ENCODE results near the gene ZNF217.
"Not testable (repeated sequence)": the region's sequence is repeated elsewhere in the genome, so short reads cannot be mapped to it uniquely, and the experiment has no call there.

ZNF217 gene

DNA sequence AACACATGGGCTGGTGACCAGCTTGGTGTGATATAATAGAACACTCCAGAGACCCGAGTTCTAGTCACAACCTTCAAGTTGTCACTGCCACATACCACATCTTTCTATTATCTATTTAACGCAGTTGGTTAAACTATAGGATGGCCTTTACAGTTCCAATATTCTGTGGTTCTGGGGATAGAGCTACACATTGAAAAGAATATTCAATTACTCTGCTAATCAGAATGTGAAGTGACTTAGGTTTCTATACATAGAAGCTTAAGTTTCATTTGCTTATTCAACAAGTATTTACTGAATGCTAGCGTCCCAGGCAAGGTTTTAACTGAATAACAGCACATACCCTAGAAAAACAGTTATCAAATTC lies 9.1 kb downstream of the ZNF217 start:
- not testable (repeated sequence) for DNase-seq (ENCODE audit: low read depth in 4 of 4, low spot score in 1 of 4)

- not testable (repeated sequence) for DNase-seq (ENCODE audit: low read depth in 4 of 4, low spot score in 1 of 4)
These were observed 9.7 kb downstream of the ZNF217 start for GRCh38 chr20:53583660-53584549.

DNA sequence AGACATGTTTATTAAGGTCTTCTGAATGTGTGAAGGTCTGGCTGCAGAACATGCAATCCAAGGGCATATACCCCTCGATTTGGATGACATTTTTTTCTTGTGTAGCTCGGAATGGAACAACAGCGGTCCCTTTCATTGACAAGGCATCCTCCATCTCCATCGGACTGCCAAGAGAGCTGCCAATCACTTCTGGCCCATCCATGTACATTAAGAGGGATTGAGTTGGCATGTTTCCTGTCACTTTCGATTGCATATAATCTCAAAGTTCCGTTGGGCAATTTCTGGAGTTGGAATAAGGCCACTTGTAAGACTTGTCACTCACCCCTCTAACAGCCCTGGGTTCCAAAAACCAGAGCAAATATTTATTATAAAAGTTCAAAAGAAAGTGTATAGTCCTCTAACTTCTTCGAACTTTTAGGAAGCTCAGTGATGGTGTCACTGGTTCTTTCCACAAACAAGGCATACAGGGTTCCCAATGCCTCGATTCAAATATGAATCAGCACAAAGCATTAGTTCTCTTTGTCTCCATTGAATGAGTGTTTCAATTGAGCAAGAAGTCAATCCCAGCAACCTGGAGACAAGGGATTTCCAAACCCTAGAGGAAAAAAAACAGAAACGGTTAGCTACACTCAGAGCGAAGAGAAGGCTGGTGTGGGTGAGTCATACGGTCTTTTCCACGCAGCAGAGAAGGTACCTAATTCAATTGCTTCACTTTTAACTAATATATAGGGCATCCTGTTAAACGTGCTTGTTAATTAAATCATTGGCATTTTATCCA lies 10.9 kb downstream of the ZNF217 start:
- no peak for DNase-seq (ENCODE audit: low read depth in 4 of 4, low spot score in 1 of 4)

GRCh38 chr20:53582251-53582570 lies 11.4 kb downstream of the ZNF217 start:
- no peak for DNase-seq (ENCODE audit: low read depth in 4 of 4, low spot score in 1 of 4)

DNA sequence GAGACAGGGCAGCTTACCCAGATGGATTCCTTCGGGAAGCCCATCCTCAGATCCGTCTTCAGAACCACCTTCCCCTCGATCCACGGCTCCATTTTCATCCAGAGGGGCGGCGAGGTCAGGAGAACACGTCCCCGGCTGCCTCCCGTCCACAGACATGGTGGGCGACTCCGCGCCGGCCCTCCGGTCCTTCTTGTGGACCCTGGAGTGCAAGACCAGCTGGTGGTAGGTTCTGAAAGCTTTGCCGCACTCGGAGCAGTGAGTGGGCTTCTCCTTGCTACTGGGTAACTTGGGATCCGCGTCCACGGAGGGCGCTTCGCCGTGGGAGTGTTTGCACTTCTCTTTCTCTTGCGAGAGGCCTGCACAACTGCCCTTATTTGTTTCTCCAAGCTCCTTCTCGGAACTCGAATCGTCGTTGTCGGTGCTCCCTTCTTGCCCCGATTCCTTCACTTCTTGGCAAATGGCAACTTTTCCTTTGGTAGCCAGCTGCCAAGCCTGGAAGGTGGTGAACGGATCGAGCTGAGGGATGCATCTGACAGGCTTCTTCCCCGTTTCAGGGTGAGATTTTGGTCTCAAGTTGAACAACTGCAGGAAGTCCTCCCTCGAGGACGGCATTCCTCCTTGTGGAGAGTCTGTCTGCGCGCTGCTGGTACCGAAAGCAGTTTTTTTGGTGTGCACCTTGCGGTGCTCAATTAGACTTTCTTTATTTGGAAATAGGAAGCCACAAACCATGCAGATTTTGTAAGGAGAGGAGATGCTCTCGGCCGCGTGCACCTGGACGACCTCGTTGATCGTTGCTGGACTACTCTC lies 12.0 kb downstream of the ZNF217 start:
- no peak for DNase-seq (ENCODE audit: low read depth in 4 of 4, low spot score in 1 of 4)

DNA sequence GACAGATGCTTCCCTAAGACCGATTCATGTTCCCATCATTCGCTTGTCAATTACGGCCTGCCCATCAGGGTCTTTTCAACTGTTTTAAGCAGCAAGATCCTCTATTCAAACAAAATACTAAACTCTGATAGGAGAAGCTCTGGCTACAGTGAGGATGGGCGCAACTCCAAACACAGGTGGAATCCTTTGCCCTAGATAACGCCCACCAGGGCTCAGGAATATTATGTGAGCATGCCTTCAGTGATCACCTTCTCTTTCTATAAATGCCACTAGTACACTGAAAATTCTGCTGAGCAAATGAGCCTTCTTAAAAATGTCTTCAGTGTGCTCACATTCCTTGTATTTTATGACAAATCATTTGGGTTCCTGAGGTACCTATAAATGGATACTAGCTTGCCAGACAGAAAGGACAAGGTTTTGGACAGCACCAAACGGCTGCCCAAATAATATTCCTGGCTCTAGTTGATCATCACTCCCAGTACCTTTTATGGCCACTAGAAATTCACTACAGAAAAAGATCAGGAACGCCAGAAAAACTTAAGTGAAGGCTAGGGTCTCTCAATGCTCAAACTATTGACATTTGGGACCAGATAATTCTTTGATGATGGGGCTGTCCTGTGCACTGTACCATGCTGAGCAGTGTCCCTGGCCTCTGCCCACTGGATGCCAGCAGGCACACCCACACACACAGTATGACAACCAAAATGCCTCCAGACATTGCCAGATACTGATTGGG lies 13.1 kb downstream of the ZNF217 start:
- DNase-seq (ENCODE audit: low read depth in 4 of 4, low spot score in 1 of 4), result no peak

DNA sequence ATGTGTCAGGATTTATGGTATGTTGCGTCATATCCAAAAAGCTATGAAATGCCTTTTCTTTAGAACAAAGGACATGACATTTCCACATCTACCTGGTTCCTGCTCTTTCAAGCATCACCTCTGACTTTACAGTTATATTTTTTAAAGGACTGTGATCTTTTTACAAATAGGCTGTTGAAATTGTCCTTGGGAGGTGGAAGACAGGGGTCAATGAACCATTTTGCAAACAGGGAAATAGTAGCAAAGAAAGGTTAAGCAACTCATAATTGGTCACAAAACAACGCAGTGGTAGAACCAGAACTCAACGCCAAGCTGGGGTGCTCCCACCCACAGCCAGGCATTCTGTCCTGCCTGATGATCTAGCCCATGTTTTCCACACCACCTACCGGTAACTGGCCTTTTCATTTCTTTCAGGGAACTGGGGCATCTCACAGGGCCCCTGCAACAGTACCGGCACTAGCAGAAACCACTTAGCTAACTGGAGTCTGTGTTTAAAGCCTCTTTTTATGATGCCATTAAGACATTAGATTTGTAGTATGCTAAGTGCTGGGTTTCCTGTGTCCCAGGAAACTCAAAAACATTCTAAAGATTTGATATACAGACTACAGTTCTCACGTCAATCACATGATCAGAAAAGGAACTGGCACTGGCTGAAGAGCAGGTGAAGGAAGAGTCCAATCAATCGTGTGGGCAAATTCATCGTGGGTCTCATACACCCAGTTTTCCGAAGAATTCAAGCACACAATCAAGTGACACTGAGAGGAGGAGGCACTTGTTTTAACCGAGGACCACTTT lies 13.9 kb downstream of the ZNF217 start:
- no peak for DNase-seq (ENCODE audit: low read depth in 4 of 4, low spot score in 1 of 4)

DNA sequence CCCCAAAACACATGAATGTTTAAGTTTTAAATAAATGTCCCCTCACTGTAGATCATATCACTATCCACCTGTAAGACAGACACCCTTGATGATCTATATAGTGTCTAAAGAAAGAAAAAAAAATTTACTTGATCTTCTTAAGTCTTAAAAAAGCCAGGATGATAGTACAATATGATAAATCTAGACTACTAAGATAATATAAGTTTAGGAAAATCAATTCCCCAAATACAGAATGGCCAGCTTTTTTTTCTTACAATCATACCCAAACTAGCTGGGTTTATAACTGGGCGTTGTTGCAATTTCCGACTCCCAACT lies 14.4 kb downstream of the ZNF217 start:
- no peak for DNase-seq (ENCODE audit: low read depth in 4 of 4, low spot score in 1 of 4)

GRCh38 chr20:53578492-53579222 lies 15.0 kb downstream of the ZNF217 start:
- peak in 1 of 4 experiments; percentile 63 for DNase-seq (ENCODE audit: low read depth in 4 of 4, low spot score in 1 of 4)

- no peak for DNase-seq (ENCODE audit: low read depth in 4 of 4, low spot score in 1 of 4)
These were observed 16.9 kb downstream of the ZNF217 start for GRCh38 chr20:53576586-53577318.

DNA sequence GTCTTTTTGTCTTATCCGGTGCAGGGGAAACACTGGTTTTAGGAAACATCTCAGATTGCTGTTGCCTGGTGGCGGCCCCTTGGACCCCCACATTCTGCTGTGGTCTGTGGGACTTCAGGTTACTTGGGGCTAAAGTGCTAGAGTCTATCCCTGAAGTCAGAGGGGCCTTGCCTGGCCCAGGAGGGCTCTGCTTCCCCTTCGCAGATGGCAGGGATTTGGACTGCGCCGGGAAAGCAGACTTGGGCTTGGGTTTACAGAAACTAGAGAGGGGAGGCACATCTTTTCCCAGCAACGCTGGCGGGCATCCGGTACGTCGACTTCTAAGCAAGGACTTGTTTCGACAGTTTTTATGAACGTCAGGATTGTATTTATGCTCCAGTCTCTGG lies 17.5 kb downstream of the ZNF217 start:
- no peak for DNase-seq (ENCODE audit: low read depth in 4 of 4, low spot score in 1 of 4)

GRCh38 chr20:53575481-53576194 lies 18.0 kb downstream of the ZNF217 start:
- no peak for DNase-seq (ENCODE audit: low read depth in 4 of 4, low spot score in 1 of 4)

DNA sequence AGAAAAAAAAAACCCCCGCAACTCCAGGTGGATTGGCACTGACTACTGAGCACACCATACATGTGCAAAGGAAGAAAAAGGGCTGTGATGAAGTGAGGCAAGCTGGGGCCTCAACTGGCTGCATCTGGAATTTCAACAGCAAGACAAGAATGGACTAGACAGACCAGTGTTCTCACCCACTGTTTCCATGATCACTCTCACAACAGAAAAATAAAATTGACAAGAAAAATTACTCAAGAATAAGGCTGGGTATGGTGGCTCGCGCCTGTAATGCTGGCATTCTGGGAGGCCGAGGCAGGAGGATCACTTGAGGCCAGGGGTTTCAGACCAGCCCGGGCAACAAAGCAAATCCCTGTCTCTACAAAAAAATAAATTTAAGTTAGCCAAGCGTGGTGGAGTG lies 18.8 kb downstream of the ZNF217 start:
- DNase-seq (ENCODE audit: low read depth in 4 of 4, low spot score in 1 of 4), result no peak

- DNase-seq (ENCODE audit: low read depth in 4 of 4, low spot score in 1 of 4), result no peak
These were observed 19.3 kb downstream of the ZNF217 start for GRCh38 chr20:53574259-53574789.

DNA sequence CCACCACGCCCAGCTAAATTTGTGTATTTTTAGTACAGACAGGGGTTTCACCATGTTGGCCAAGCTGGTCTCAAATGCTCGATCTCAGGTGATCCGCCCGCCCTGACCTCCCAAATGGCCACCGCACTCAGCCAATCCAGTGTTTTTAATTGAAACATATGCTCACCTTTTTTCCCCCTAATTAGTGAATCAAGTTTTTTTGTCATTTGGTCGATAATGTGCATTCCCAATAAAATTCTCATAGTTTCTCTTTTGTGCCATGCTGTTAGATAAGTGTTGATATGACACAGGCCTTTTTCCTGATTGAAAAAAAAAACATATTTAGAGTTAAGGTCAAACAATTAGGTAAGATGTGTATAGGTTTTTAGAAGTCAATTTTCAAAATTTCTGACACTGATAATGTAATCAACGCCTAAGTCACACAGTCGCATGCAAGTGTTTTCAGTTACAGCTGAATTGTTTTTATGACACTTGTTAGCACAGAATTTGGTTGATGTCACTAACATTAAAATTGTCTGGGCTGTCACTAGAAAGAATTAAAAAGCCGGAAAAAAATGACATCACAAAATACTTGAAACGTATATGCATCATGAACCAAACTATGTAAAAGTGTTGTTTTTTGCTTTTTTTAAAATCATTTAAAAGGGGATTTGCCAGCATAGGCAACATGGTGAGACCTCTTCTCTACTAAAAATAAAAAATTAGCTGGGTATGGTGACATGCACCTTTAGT lies 21.9 kb downstream of the ZNF217 start:
- DNase-seq (ENCODE audit: low read depth in 4 of 4, low spot score in 1 of 4), result no peak

- DNase-seq (ENCODE audit: low read depth in 4 of 4, low spot score in 1 of 4), result no peak
These were observed 23.0 kb downstream of the ZNF217 start for GRCh38 chr20:53570446-53571276.

Measured in stimulated activated CD4-positive, alpha-beta T cell treated with anti-CD3 and anti-CD28 coated beads, Interleukin-1b, Interleukin-23, amount 100 ng/mL, for 24 hours (primary cell).